H1 (cell line): ENCODE results near the gene PPP2R2C. TPM values are rescaled to one million over a fixed set of nuclear protein-coding genes. Genes with fewer than 3 reads are reported as not detected.

Experiments
- CTCF ChIA-PET: fragments of 300-600 bp; sonication (Branson Sonifier 250); formaldehyde crosslinking; loops from one replicate; lab custom pipeline; 2021; ENCODE audit not compliant: partially characterized antibody; lab: Charles Lee
- POLR2A ChIA-PET: fragments of 300-600 bp; sonication (Branson Sonifier 250); formaldehyde crosslinking; loops from one replicate; lab custom pipeline; 2021; ENCODE audit warnings: inconsistent platforms; ENCODE audit not compliant: partially characterized antibody; lab: Charles Lee
- DNase-seq, 2 experiments: peaks; one replicate each; pipeline versions ENCODE4 v3.0.0 to v3.0.0-alpha.2; 2010 to 2022; ENCODE audit warnings: low spot score in 2 of 2, low read depth in 1 of 2, mixed read lengths in 1 of 2
- FAIRE-seq: peaks from 2 replicates; lab custom pipeline; 2011; peaks lifted over from hg19 to GRCh38; lab: Jason Lieb, UNC
- H2AFZ ChIP-seq: 2 replicates; pipeline ENCODE4 v1.8.1; 2012; ENCODE audit warnings: low read length, inconsistent platforms
- H2AK5ac ChIP-seq: 2 replicates; pipeline ENCODE4 v1.6.1; 2013; ENCODE audit warnings: low read depth, low read length
- H2BK120ac ChIP-seq: replicated peaks from 2 replicates; pipeline ENCODE3; 2013; ENCODE audit warnings: low read depth, low read length, inconsistent platforms
- H2BK12ac ChIP-seq: 2 replicates; pipeline ENCODE4 v1.6.1; 2013; ENCODE audit warnings: low read depth, low read length
- H2BK15ac ChIP-seq: 2 replicates; pipeline ENCODE4 v1.6.1; 2013; ENCODE audit warnings: low read length
- H2BK20ac ChIP-seq: 2 replicates; pipeline ENCODE4 v1.6.1; 2013; ENCODE audit warnings: low read length
- H2BK5ac ChIP-seq: 2 replicates; pipeline ENCODE4 v1.6.1; 2013; ENCODE audit warnings: low read depth, low read length
- H3K14ac ChIP-seq: 2 replicates; pipeline ENCODE4 v1.6.1; 2013; ENCODE audit warnings: inconsistent platforms; ENCODE audit not compliant: insufficient read length
- H3K18ac ChIP-seq: 2 replicates; pipeline ENCODE4 v1.6.1; 2013; ENCODE audit warnings: low read length; ENCODE audit errors: extremely low read depth
- H3K23ac ChIP-seq: 2 replicates; pipeline ENCODE4 v1.6.1; 2013; ENCODE audit warnings: inconsistent platforms; ENCODE audit not compliant: insufficient read length
- H3K23me2 ChIP-seq: 2 replicates; pipeline ENCODE4 v1.6.1; 2013; ENCODE audit warnings: low read depth, low read length
- H3K27ac ChIP-seq: 2 replicates; pipeline ENCODE4 v1.6.1; 2011; ENCODE audit warnings: low read depth, low read length, inconsistent platforms
- H3K27me3 ChIP-seq, 4 experiments: replicated peaks in 1 of 4; 1 replicate in 1 of 4; 2 replicates in 3 of 4; pipeline versions ENCODE4 v1.6.1 to v1.8.1; 2011 to 2013; ENCODE audit warnings: low read length in 3 of 4, mild to moderate bottlenecking in 3 of 4, inconsistent platforms in 2 of 4, mixed read lengths in 2 of 4, moderate library complexity in 1 of 4; ENCODE audit not compliant: control insufficient read depth in 3 of 4, insufficient read depth in 3 of 4; ENCODE audit errors: extremely low read depth in 1 of 4
- H3K36me3 ChIP-seq, 4 experiments: 2 replicates each; pipeline versions ENCODE4 v1.6.1 to v1.8.1; 2011 to 2013; ENCODE audit warnings: mild to moderate bottlenecking in 4 of 4, low read length in 3 of 4, moderate library complexity in 2 of 4, control low read depth in 1 of 4, inconsistent platforms in 1 of 4; ENCODE audit not compliant: insufficient read depth in 4 of 4, control insufficient read depth in 2 of 4
- H3K4ac ChIP-seq: replicated peaks from 2 replicates; pipeline ENCODE3; 2013; ENCODE audit warnings: low read length, low read depth, mixed read lengths, inconsistent platforms; ENCODE audit not compliant: insufficient read length
- H3K4me1 ChIP-seq, 4 experiments: replicated peaks in 1 of 4; 1 replicate in 1 of 4; 2 replicates in 3 of 4; pipeline versions ENCODE4 v1.6.1 to v1.8.1; 2011 to 2013; ENCODE audit warnings: low read length in 3 of 4, inconsistent platforms in 2 of 4, mixed read lengths in 1 of 4; ENCODE audit not compliant: insufficient read depth in 4 of 4, control insufficient read depth in 3 of 4
- H3K4me2 ChIP-seq, 2 experiments: 2 replicates each; pipeline versions ENCODE4 v1.6.1 to v1.8.1; 2011 to 2013; ENCODE audit warnings: low read depth in 2 of 2, low read length in 2 of 2, control low read depth in 1 of 2, inconsistent platforms in 1 of 2, mild to moderate bottlenecking in 1 of 2; ENCODE audit not compliant: insufficient read depth in 1 of 2
- H3K4me3 ChIP-seq, 4 experiments: fragments of 200-600, 300-600 bp in 1 of 4; sonication (generic), shearing (Covaris generic), sonication (Bioruptor Twin) in 1 of 4; 2 replicates each; pipeline versions ENCODE4 v1.5.1 to v1.8.1; 2011 to 2016; ENCODE audit warnings: low read length in 4 of 4, low read depth in 3 of 4, control low read depth in 2 of 4, inconsistent platforms in 2 of 4, mild to moderate bottlenecking in 2 of 4, mixed read lengths in 1 of 4, moderate library complexity in 1 of 4; ENCODE audit not compliant: insufficient read depth in 2 of 4; ENCODE audit errors: extremely low read depth in 1 of 4
- H3K56ac ChIP-seq: replicated peaks from 2 replicates; pipeline ENCODE3; 2013; ENCODE audit warnings: low read depth, mild to moderate bottlenecking, mixed read lengths, low read length, inconsistent platforms; ENCODE audit not compliant: insufficient read length
- H3K79me1 ChIP-seq: 2 replicates; pipeline ENCODE4 v1.6.1; 2013; ENCODE audit warnings: low read depth, low read length, control low read depth
- H3K79me2 ChIP-seq, 2 experiments: 2 replicates each; pipeline versions ENCODE4 v1.6.1 to v1.8.1; 2012 to 2013; ENCODE audit warnings: low read length in 2 of 2, mild to moderate bottlenecking in 2 of 2, inconsistent platforms in 1 of 2; ENCODE audit not compliant: insufficient read depth in 2 of 2, control insufficient read depth in 1 of 2
- H3K9ac ChIP-seq, 4 experiments: replicated peaks in 1 of 4; 1 replicate in 1 of 4; 2 replicates in 3 of 4; pipeline versions ENCODE4 v1.6.1 to v1.8.1; 2011 to 2013; ENCODE audit warnings: low read depth in 3 of 4, low read length in 3 of 4, control low read depth in 2 of 4, mild to moderate bottlenecking in 2 of 4, moderate library complexity in 2 of 4, inconsistent platforms in 1 of 4; ENCODE audit errors: extremely low read depth in 1 of 4
- H3K9me3 ChIP-seq, 2 experiments: 2 replicates each; pipeline versions ENCODE4 v1.6.1 to v1.8.1; 2012 to 2013; ENCODE audit warnings: mild to moderate bottlenecking in 2 of 2, moderate library complexity in 2 of 2, control low read depth in 1 of 2, inconsistent platforms in 1 of 2, low read depth in 1 of 2, low read length in 1 of 2, mixed read lengths in 1 of 2; ENCODE audit not compliant: insufficient read depth in 2 of 2
- H4K20me1 ChIP-seq, 2 experiments: replicated peaks in 1 of 2; 2 replicates each; pipeline versions ENCODE3 to v1.8.1; 2011 to 2013; ENCODE audit warnings: inconsistent platforms in 2 of 2, low read length in 2 of 2, mild to moderate bottlenecking in 1 of 2; ENCODE audit not compliant: insufficient read depth in 2 of 2, control insufficient read depth in 1 of 2
- H4K5ac ChIP-seq: 2 replicates; pipeline ENCODE4 v1.6.1; 2013; ENCODE audit warnings: low read length, low read depth, mixed read lengths, inconsistent platforms; ENCODE audit not compliant: insufficient read length
- H4K8ac ChIP-seq: 2 replicates; pipeline ENCODE4 v1.8.0; 2013; ENCODE audit warnings: mild to moderate bottlenecking, moderate library complexity, low read length, inconsistent platforms; ENCODE audit not compliant: insufficient read depth; ENCODE audit errors: extremely low read depth
- H4K91ac ChIP-seq: replicated peaks from 2 replicates; pipeline ENCODE3; 2013; ENCODE audit warnings: low read length, mixed read lengths, inconsistent platforms; ENCODE audit not compliant: insufficient read length
- BRCA1 ChIP-seq: IDR thresholded peaks from 2 replicates; pipeline ENCODE4 v1.6.1; 2012; ENCODE audit warnings: low read depth, low read length, improper control_type of control experiment
- CBX5 ChIP-seq: fragments of 300-800, 300-1000 bp; sonication (generic); IDR thresholded peaks from 2 replicates; pipeline ENCODE4 v1.7.1; 2016; ENCODE audit warnings: antibody characterized with exemption, low read length, low read depth
- HDAC2 ChIP-seq, 2 experiments: fragments of 300-600 bp in 1 of 2; sonication (generic) in 1 of 2; IDR thresholded peaks; 2 replicates each; pipeline ENCODE4 v1.6.1; 2011 to 2012; ENCODE audit warnings: low read depth in 2 of 2, low read length in 2 of 2, mild to moderate bottlenecking in 2 of 2, moderate library complexity in 2 of 2, borderline replicate concordance in 1 of 2, inconsistent platforms in 1 of 2
- JUN ChIP-seq: IDR thresholded peaks from 2 replicates; pipeline ENCODE4 v1.6.1; 2011; ENCODE audit warnings: low read depth, mild to moderate bottlenecking, improper control_type of control experiment, low read length
- SP2 ChIP-seq: IDR thresholded peaks from 2 replicates; pipeline ENCODE4 v1.6.1; 2012; ENCODE audit warnings: mild to moderate bottlenecking, low read length, inconsistent platforms
- TAF1 ChIP-seq: IDR thresholded peaks from 2 replicates; pipeline ENCODE4 v1.6.1; 2011; ENCODE audit warnings: mild to moderate bottlenecking, low read depth, low read length
- TCF12 ChIP-seq: IDR thresholded peaks from 2 replicates; pipeline ENCODE4 v1.6.1; 2011; ENCODE audit warnings: low read depth, mild to moderate bottlenecking, low read length
- polyA plus RNA-seq, 7 experiments: library from polyadenylated mRNA; depleted of rRNA in 3 of 7; stranded (reverse) in 5 of 7; unstranded in 2 of 7; fragments of >200 nt in 5 of 7; fragments of 200-250 nt in 2 of 7; gene quantifications; 1 replicate in 5 of 7; 2 replicates in 1 of 7; 4 replicates in 1 of 7; pipeline versions ENCODE4 v1.2.1 to v1.2.3, GENCODE V29; 2011 to 2013; ENCODE audit warnings: missing spikeins in 2 of 7, mixed read lengths in 2 of 7
- total RNA-seq: library from RNA; stranded (reverse); fragmentation: NEBNext Ultra II Directional; extraction: Animal tissue kit (Norgen Biotek cat#: 25700); gene quantifications from 2 replicates; pipeline ENCODE4 v1.2.1, GENCODE V29; 2021

PPP2R2C gene
- total and polyA plus RNA-seq, 2 of the 8 experiments (the other 6 are each of a cell fraction or from before 2014, with no cell fraction given) = 6.4 TPM

DNA sequence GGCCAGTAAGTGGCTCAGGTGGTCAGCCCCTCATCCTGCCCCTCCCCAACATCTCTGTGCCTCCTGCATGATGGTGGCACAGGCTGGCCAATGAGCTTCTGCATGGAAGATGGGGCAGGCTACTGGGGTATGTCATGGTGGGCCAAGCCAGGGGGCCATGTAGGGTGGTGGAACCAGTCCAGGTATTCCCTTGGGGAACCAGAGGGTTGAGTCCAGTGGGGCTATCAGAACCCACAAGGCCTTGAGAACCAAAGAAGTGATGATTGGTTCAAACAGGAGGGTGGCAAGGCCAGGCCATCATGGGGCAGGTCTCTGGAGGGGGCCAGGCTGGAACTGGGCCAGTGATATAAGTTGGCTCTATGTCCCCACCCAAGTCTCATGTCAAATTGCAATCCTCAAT lies 18.8 kb upstream of the PPP2R2C start:
- Histone ChIP-seq H4K5ac (no peak overlapping the region), H2BK15ac (no peak overlapping the region), H3K23ac (no peak overlapping the region), H2BK12ac (no peak overlapping the region), H4K8ac (no peak overlapping the region), H4K91ac (no peak overlapping the region), H3K36me3 (no peaks in the 10 kb centered on the region), H2BK120ac (no peak overlapping the region), H3K23me2 (no peaks in the 10 kb centered on the region), H2AFZ (no peak overlapping the region), H3K14ac (no peak overlapping the region), H3K4me1 (peaks cover 0 to 4% (median 0%) of the 10 kb centered on the region in 4 experiments; a peak in 3 of 7 replicates), H3K4me2 (no peak overlapping the region), H2BK5ac (no peak overlapping the region), H3K79me2 (no peaks in the 10 kb centered on the region), H3K79me1 (no peaks in the 10 kb centered on the region), H4K20me1 (no peaks in the 10 kb centered on the region), H3K27me3 (no peaks in the 10 kb centered on the region; a peak in 2 of 7 replicates), H2BK20ac (no peak overlapping the region), H3K27ac (no peak overlapping the region), H3K9ac (no peak overlapping the region), H3K4me3 (no peak overlapping the region), H3K56ac (no peak overlapping the region), H3K9me3 (no peaks in the 10 kb centered on the region), H2AK5ac (no peak overlapping the region), H3K18ac (no peak overlapping the region), H3K4ac (no peak overlapping the region)
- peak in 1 of 2 experiments; percentile 14 for DNase-seq
- ChIA-PET CTCF (interaction anchor here (0.7 to 1.1 kb wide), 2 partner anchors 17 to 1253 kb away, joined by 3 read pairs; no protein-coding TSS in a partner anchor), POLR2A (no interaction called here)
- TF ChIP-seq CBX5 = no peak
- no peak for TF ChIP-seq TCF12
- TF ChIP-seq HDAC2 (IDR thresholded peaks at IDR 0.05; ENCODE audit: borderline replicate concordance in 1 of 2, low read depth in 2 of 2, low read length in 2 of 2) = no peak
- TF ChIP-seq SP2 = no peak
- TF ChIP-seq BRCA1 = no peak
- no peak for TF ChIP-seq TAF1
- no peak for TF ChIP-seq JUN
- FAIRE-seq = no peak
